Large intestine (tissue), 3 donors: ENCODE measurements around the gene SNX25. TPM values are rescaled to one million over a fixed set of nuclear protein-coding genes. Genes with fewer than 3 reads are reported as not detected.
"Not testable (repeated sequence)": the region's sequence is repeated elsewhere in the genome, so short reads cannot be mapped to it uniquely, and the experiment has no call there.

Source experiments
- DNase-seq, 2 donors: peaks; one replicate each; pipeline versions ENCODE4 v3.0.0 to v3.0.0-alpha.2; 2013
- H3K27ac ChIP-seq: one replicate; pipeline ENCODE4 v1.5.1; 2013; ENCODE audit warnings: low read length
- H3K27me3 ChIP-seq: 2 replicates; pipeline ENCODE4 v1.6.1; 2013; ENCODE audit warnings: low read length; ENCODE audit not compliant: control insufficient read depth, insufficient read depth
- H3K36me3 ChIP-seq: 2 replicates; pipeline ENCODE4 v1.6.1; 2013; ENCODE audit warnings: low read length; ENCODE audit not compliant: control insufficient read depth, insufficient read depth
- H3K4me1 ChIP-seq: one replicate; pipeline ENCODE4 v1.6.1; 2013; ENCODE audit warnings: low read length; ENCODE audit not compliant: control insufficient read depth, insufficient read depth
- H3K4me3 ChIP-seq: one replicate; pipeline ENCODE4 v1.5.1; 2013; ENCODE audit warnings: low read length
- H3K9me3 ChIP-seq: one replicate; pipeline ENCODE4 v1.6.1; 2013; ENCODE audit warnings: mild to moderate bottlenecking, low read depth, low read length, moderate library complexity; ENCODE audit not compliant: control insufficient read depth
- WGBS: methylation state at CpG from one replicate; pipeline ENCODE4 v1.1.5; 2013; ENCODE audit warnings: low lambda C conversion rate; ENCODE audit not compliant: insufficient coverage; 5-methylcytosine and 5-hydroxymethylcytosine counted together
- polyA plus RNA-seq: library from polyadenylated mRNA; unstranded; fragments of 120-200 nt; gene quantifications from one replicate; pipeline ENCODE4 v1.2.1, GENCODE V29; 2013

SNX25 gene
- polyA plus RNA-seq, 1 donor, result 13.4 TPM

DNA sequence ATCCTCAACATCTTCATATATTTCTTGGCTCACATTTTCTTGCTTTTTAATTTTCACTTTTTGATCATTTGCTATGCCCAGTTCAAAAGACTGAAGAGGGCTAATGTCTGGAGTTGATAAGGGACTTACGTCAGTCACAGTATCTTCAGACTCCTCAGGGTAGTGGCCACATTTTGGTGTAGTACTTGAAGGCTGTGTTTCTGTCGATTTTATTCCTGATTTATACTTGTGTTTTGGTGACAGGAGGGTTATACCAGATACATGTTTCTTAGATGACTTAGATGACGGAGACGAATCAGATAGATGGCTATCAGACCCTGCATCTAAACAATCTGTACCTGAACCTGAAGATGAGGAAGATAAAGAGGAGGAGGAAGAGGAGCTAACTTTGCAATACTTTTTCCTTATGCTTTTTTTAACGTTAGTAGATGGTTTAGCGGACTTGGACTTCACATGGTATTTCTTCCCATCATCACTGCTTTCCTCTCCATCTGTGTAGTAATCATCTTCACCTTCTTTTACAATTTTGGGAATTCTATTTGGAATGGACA lies 19.0 kb upstream of the SNX25 start:
- no peaks in the 10 kb centered on the region for H3K9me3 ChIP-seq
- WGBS, result no CpG with 5 or more reads among the region's 6 CpGs
- no peak overlapping the region for H3K27ac ChIP-seq
- no peaks in the 10 kb centered on the region for H3K4me1 ChIP-seq
- H3K27me3 ChIP-seq, result no peaks in the 10 kb centered on the region
- DNase-seq, result no peak
- H3K36me3 ChIP-seq, result peaks cover 18% of the 10 kb centered on the region
- H3K4me3 ChIP-seq, result no peak overlapping the region

DNA sequence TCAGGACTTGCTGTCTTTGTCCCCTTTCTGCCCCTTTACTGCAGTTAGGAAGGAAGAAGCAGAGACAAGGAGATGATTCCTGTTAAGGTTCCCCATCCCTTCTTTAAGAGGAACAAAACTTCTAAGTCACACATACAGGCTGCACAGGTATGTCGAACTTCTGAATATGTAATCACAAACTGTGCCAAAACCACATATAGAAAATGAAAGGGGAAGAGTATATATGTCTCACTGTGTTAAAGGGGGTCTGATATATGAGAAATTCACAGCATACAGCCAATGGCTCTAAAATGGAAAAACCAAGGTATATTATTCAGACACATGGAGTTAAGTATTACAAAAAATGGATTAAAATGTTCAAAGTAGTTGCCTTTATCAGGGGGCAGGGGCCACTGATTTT lies 17.3 kb upstream of the SNX25 start:
- H3K36me3 ChIP-seq, result peaks cover 18% of the 10 kb centered on the region
- H3K9me3 ChIP-seq, result no peaks in the 10 kb centered on the region
- no CpG with 5 or more reads among the region's 1 CpG for WGBS
- no peaks in the 10 kb centered on the region for H3K4me1 ChIP-seq
- H3K4me3 ChIP-seq, result no peak overlapping the region
- H3K27ac ChIP-seq, result no peak overlapping the region
- H3K27me3 ChIP-seq, result no peaks in the 10 kb centered on the region
- no peak for DNase-seq

DNA sequence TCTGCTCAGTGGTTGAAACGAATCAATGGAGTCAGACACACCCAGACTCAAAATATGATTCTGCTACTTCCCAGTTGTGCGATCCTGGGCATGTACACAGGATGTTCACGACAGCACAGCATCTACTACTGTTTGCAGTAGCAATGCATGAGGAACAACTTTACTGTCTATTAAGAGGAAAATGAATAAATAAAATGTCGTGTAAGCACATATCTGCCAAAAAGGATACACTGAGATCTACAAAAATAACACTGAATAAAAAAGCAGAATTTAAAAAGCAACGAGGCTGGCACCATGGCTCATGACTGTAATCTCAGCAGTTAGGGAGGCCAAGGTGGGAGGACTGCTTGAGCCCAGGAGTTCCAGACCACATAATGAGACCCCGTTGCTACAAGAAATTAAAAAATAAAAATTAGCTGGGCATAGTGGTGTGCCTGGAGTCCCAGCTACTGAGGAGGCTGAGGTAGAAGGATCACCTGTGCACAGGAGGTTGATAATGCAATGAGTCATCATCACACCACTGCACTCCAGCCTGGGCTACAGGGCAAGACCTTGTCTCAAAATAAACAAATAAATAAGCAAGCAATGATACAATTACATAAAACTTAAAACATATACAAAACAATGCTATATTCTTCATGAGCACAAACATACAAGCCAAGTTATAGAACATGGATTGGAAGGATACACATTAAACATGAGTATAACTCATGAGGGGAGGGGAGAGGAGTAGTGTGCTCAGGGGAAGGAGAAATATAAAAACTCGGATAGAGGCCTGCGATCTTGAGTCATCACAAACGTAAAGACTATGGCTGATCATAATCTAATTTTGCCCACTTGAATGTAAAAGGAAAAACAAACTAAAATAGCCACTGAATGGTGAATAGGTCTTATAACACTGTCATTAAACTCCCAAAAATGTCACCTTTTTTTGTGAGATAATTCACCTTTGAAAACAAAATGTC lies 14.2 kb upstream of the SNX25 start:
- WGBS, result 96% methylated on average over 5 of the region's 9 CpGs
- Histone ChIP-seq H3K9me3 (no peaks in the 10 kb centered on the region), H3K4me1 (no peaks in the 10 kb centered on the region), H3K4me3 (no peak overlapping the region), H3K27me3 (no peaks in the 10 kb centered on the region), H3K27ac (no peak overlapping the region), H3K36me3 (peaks cover 5% of the 10 kb centered on the region)
- no peak for DNase-seq

DNA sequence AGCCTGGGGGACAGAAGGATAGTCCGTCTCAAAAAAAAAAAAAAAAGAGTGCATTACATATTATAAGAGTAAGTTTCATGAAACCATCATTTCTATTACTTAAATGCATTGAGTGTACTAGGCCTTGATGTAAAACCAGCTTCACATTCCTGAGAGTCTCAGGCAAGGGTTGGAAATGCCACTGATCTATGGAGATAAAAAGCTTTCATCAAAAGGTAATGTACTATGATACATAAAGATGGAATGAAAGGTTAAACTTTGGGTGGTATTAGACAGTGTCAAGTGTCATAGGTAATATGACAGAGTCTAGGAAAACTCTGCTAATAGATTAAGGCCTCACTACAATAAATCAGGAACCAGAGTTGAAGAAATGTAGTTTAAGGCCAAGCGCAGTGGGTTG lies 13.0 kb upstream of the SNX25 start:
- WGBS, result no CpG with 5 or more reads among the region's 2 CpGs
- H3K36me3 ChIP-seq, result no peaks in the 10 kb centered on the region
- no peaks in the 10 kb centered on the region for H3K4me1 ChIP-seq
- no peak overlapping the region for H3K4me3 ChIP-seq
- H3K9me3 ChIP-seq, result no peaks in the 10 kb centered on the region
- H3K27me3 ChIP-seq, result no peaks in the 10 kb centered on the region
- DNase-seq, result no peak
- H3K27ac ChIP-seq, result no peak overlapping the region

GRCh38 chr4:185198189-185198588 lies 11.2 kb upstream of the SNX25 start:
- DNase-seq, H3K36me3 ChIP-seq, H3K27ac ChIP-seq, H3K4me3 ChIP-seq, H3K27me3 ChIP-seq, H3K9me3 ChIP-seq: not testable (repeated sequence)
- WGBS, result no CpG with 5 or more reads among the region's 4 CpGs
- H3K4me1 ChIP-seq, result peaks cover 13% of the 10 kb centered on the region

DNA sequence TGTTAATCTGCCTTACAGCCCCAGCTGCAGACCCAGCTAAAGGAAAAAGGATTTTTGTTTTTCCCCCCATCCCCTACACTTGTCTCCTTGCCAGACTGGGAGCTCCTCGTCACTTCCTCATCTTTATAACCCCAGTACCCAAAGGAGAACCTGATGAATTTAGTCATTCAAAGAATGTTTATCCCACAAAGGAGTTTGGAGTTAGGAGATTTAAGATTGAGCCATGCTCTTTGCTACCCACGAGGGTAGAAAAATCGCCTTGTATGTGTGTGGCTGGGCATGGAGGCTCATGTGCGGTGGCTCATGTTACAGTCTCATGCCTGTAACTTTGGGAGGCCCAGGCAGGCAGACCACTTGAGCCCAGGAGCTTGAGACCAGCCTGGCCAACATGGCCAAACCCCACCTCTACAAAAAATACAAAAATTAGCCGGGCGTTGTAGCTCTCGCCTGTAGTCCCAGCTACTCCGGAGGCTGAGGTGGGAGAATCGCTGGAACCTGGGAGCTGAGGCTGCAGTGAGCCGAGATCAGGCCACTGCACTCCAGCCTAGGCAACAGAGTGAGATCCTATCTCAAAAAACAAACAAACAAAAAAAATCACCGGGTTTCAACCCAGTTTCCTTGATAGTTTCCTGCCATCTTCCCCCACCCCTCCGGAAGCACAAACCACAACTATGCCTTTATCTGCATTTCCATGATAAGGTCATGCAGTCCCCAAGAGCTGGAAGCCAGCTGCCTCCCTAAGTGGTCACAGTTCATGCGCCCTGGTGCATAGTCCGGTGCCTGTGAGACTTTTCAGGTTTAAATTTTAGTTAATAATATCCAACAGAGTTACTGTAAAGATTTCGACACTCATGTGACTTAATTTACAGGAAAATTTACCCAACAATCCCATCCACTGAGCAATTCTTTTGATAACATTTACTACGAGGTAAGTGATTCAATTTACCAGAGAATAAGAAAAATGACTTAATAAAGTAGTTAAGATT lies 7.1 kb upstream of the SNX25 start:
- H3K4me3 ChIP-seq, result peak overlapping the region; percentile 52
- no peaks in the 10 kb centered on the region for H3K27me3 ChIP-seq
- H3K27ac ChIP-seq, result peak overlapping the region; percentile 85
- H3K4me1 ChIP-seq, result peaks cover 22% of the 10 kb centered on the region
- DNase-seq, result peak; percentile 47 to 78
- 14% methylated on average over 1 of the region's 16 CpGs for WGBS
- no peaks in the 10 kb centered on the region for H3K9me3 ChIP-seq
- no peaks in the 10 kb centered on the region for H3K36me3 ChIP-seq

DNA sequence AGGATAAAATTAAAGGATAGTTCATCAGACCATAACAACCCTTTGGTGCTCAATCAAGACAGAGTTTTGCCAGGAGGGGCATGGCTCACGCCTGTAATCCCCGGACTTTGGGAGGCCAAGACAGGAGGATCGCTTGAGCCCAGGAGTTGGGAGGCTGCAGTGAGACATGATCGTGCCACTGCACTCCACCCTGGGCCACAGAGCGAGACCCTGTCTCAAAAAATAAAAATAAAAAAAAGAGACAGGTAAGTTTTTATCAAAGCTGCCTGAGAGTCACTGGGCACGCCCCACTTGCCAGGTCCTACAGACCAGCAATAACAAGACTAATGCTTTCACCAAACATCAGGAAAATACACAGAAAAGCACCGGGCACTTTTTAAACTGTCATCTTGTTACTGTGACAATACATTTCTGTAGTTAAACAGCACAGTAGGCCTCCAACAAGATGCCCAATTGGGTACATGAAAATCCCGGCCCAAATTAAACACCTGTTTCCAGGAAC lies 6.4 kb upstream of the SNX25 start:
- H3K4me3 ChIP-seq, result peak overlapping the region; percentile 52
- 33% methylated on average over 1 of the region's 8 CpGs for WGBS
- DNase-seq, result no peak

DNA sequence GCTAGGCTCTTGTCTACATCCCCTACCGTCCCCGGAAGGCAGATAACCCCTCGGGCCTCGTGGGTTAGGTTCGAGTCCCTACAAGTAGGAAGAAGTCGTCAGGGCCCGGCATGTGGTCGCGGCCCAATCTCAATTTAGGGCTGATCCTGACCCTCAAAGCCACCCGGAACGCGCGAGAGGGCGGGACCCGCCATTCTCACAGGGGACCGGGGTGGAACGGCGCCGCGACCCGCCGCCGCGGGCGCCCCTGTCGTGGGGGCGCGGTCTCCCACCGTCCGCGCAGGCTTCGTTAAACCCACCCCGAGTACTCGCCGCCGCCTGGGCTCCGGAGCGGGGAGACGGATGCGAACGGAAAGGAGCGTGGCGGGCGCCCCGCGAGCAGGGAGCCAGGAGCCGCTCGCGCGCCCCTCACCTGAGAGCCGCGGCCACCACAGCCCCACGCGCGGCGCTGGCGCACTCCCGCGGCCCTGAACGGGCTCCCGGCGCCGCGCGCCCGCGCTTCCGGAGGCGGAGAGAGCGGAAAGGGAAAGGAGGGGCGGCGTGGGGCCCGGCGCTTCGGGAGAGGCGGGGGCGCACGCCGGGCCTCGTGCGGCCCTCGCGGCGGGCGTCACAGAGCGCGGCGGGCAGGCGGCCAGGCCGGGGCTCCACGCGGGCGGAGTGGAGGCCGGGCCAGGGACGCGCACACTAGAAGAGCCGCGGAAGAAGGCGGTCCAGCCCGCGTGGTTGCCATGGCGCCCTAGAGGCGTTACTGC lies 5.7 kb upstream of the SNX25 start, which contains the start of gene CFAP97:
Gene CFAP97, minus strand, starts transcription at position 515 of the 752 bp plus-strand sequence. CDS start 12,804 bp downstream, outside the sequence.
- peak; percentile 77 to 92 for DNase-seq
- no peaks in the 10 kb centered on the region for H3K9me3 ChIP-seq
- WGBS, result no CpG with 5 or more reads among the region's 103 CpGs
- H3K27ac ChIP-seq, result peak within 1 kb of the TSS; percentile 85
- peaks cover 22% of the 10 kb centered on the region for H3K4me1 ChIP-seq
- H3K36me3 ChIP-seq, result no peaks in the 10 kb centered on the region
- no peaks in the 10 kb centered on the region for H3K27me3 ChIP-seq
- peak within 1 kb of the TSS; percentile 52 for H3K4me3 ChIP-seq

More for the DNA sequence above, 6.4 kb upstream of the SNX25 start:
- Histone ChIP-seq H3K36me3 (no peaks in the 10 kb centered on the region), H3K27me3 (no peaks in the 10 kb centered on the region), H3K27ac (peak overlapping the region; percentile 85), H3K4me1 (peaks cover 22% of the 10 kb centered on the region), H3K9me3 (no peaks in the 10 kb centered on the region)

- H3K9me3 ChIP-seq, result no peaks in the 10 kb centered on the region
- H3K27me3 ChIP-seq, result no peaks in the 10 kb centered on the region
- H3K36me3 ChIP-seq, result no peaks in the 10 kb centered on the region
- WGBS, result 80% methylated on average over 1 of the region's 14 CpGs
- peak overlapping the region; percentile 33 for H3K27ac ChIP-seq
- peak overlapping the region; percentile 47 for H3K4me3 ChIP-seq
- DNase-seq, result peak in 1 of 2 donors; percentile 47
- H3K4me1 ChIP-seq, result peaks cover 22% of the 10 kb centered on the region
Measured at GRCh38 chr4:185204238-185204910, 5.0 kb upstream of the SNX25 start.
